HCT116 (cell line): ENCODE data around the gene UNC5C. TPM values are rescaled to one million over a fixed set of nuclear protein-coding genes. Genes with fewer than 3 reads are reported as not detected.

ENCODE experiments used
- ATAC-seq: fragments of 200-7000 bp; cut with Tn5 transposase; 2 replicates; pipeline ENCODE4 v1.9.1; 2020; ENCODE audit warnings: mild to moderate bottlenecking, moderate library complexity
- BruUV-seq: library from RNA; stranded (reverse); fragments of 400-500 nt; replicated peaks from 2 replicates; lab custom pipeline; 2021; lab: Mats Ljungman, UMichigan
- CTCF ChIA-PET: fragments of 300-600 bp; sonication (Branson Sonifier 250); formaldehyde crosslinking; loops from one replicate; lab custom pipeline; 2021; ENCODE audit warnings: antibody characterized with exemption; lab: Charles Lee
- POLR2A ChIA-PET: fragments of 300-600, 350-600 bp; sonication (Branson Sonifier 250); formaldehyde crosslinking; loops from one replicate; lab custom pipeline; 2021; ENCODE audit warnings: antibody characterized with exemption; lab: Charles Lee
- RAD21 ChIA-PET, 2 experiments: fragments of 300-600 bp; sonication (Branson Sonifier 250); formaldehyde crosslinking; loops; one replicate each; lab custom pipeline; 2023; ENCODE audit warnings: low total read pairs in 2 of 2; ENCODE audit not compliant: uncharacterized antibody in 2 of 2, unreplicated experiment in 2 of 2, low non-redundant PET in 1 of 2; lab: Charles Lee
- DNase-seq: peaks from one replicate; pipeline ENCODE4 v3.0.0-alpha.2; 2010; ENCODE audit warnings: low read depth, low spot score
- H2AFZ ChIP-seq: fragments of 200-600 bp; shearing (Covaris generic), sonication (generic); 2 replicates; pipeline ENCODE4 v1.6.1; 2017; ENCODE audit warnings: low read depth, mixed run types, mixed read lengths, antibody characterized with exemption, low read length; ENCODE audit not compliant: poor library complexity, severe bottlenecking
- H3K27ac ChIP-seq: 2 replicates; pipeline ENCODE4 v1.5.1; 2012; ENCODE audit warnings: low read depth, low read length
- H3K27me3 ChIP-seq: fragments of 200-600 bp; sonication (generic); 2 replicates; pipeline ENCODE4 v1.6.1; 2016; ENCODE audit warnings: mixed run types, low read length, mixed read lengths; ENCODE audit not compliant: insufficient read depth
- H3K36me3 ChIP-seq, 2 experiments: fragments of 200-500 bp in 1 of 2; fragments of 200-600 bp in 1 of 2; sonication (Bioruptor generic) in 1 of 2; sonication (generic) in 1 of 2; 2 replicates each; pipeline versions ENCODE4 v1.5.1 to v1.6.1; 2014 to 2016; ENCODE audit warnings: low read length in 2 of 2, inconsistent platforms in 1 of 2, mixed read lengths in 1 of 2, mixed run types in 1 of 2; ENCODE audit not compliant: insufficient read depth in 2 of 2, control insufficient read depth in 1 of 2
- H3K4me1 ChIP-seq, 2 experiments: fragments of 200-600 bp in 1 of 2; sonication (generic) in 1 of 2; 2 replicates each; pipeline versions ENCODE4 v1.5.1 to v1.6.1; 2012 to 2017; ENCODE audit warnings: low read length in 2 of 2, inconsistent platforms in 1 of 2, mild to moderate bottlenecking in 1 of 2, mixed read lengths in 1 of 2, mixed run types in 1 of 2, moderate library complexity in 1 of 2; ENCODE audit not compliant: insufficient read depth in 2 of 2, control insufficient read depth in 1 of 2
- H3K4me2 ChIP-seq: fragments of 200-600 bp; sonication (generic); 2 replicates; pipeline ENCODE4 v1.6.1; 2017; ENCODE audit warnings: mixed run types, low read length, mixed read lengths
- H3K4me3 ChIP-seq, 2 experiments: fragments of 200-600 bp in 1 of 2; sonication (generic) in 1 of 2; replicated peaks in 1 of 2; 2 replicates each; pipeline ENCODE4 v1.5.1; 2011 to 2016; ENCODE audit warnings: low read length in 2 of 2, control low read depth in 1 of 2, low read depth in 1 of 2, mild to moderate bottlenecking in 1 of 2, mixed read lengths in 1 of 2, mixed run types in 1 of 2
- H3K79me2 ChIP-seq: fragments of 200-600 bp; sonication (generic); 2 replicates; pipeline ENCODE4 v1.6.1; 2017; ENCODE audit warnings: mild to moderate bottlenecking, mixed run types, low read length, moderate library complexity, mixed read lengths; ENCODE audit not compliant: insufficient read depth
- H3K9ac ChIP-seq: fragments of 200-600 bp; sonication (generic); 2 replicates; pipeline ENCODE4 v1.6.1; 2016; ENCODE audit warnings: low read length, mixed read lengths
- H3K9me2 ChIP-seq: fragments of 200-600 bp; sonication (generic), shearing (Covaris generic); 2 replicates; pipeline ENCODE4 v1.6.1; 2017; ENCODE audit warnings: mixed run types, mild to moderate bottlenecking, moderate library complexity; ENCODE audit not compliant: insufficient read depth
- H3K9me3 ChIP-seq, 2 experiments: fragments of 200-500 bp in 1 of 2; fragments of 200-600 bp in 1 of 2; sonication (Bioruptor generic) in 1 of 2; sonication (generic) in 1 of 2; 2 replicates each; pipeline ENCODE4 v1.6.1; 2014 to 2017; ENCODE audit warnings: low read length in 2 of 2, mixed read lengths in 2 of 2, inconsistent platforms in 1 of 2, low read depth in 1 of 2, mild to moderate bottlenecking in 1 of 2, mixed run types in 1 of 2, moderate library complexity in 1 of 2; ENCODE audit not compliant: control insufficient read depth in 1 of 2, insufficient read depth in 1 of 2
- H4K20me1 ChIP-seq: fragments of 200-600 bp; sonication (generic), shearing (Covaris generic); 2 replicates; pipeline ENCODE4 v1.6.1; 2017; ENCODE audit warnings: mixed run types, mild to moderate bottlenecking, moderate library complexity; ENCODE audit not compliant: insufficient read depth
- CBX3 ChIP-seq: IDR thresholded peaks from 2 replicates; pipeline ENCODE4 v1.6.1; 2012; ENCODE audit warnings: low read depth
- CEBPB ChIP-seq: IDR thresholded peaks from 2 replicates; pipeline ENCODE4 v1.6.1; 2012; ENCODE audit warnings: low read depth
- EGR1 ChIP-seq: IDR thresholded peaks from 2 replicates; pipeline ENCODE4 v1.6.1; 2012; ENCODE audit warnings: low read depth
- ELF1 ChIP-seq: IDR thresholded peaks from 2 replicates; pipeline ENCODE4 v1.6.1; 2012; ENCODE audit warnings: low read depth, borderline replicate concordance
- EZH2 ChIP-seq: fragments of 200-600 bp; sonication (generic); IDR thresholded peaks from 2 replicates; pipeline ENCODE4 v1.6.1; 2017; ENCODE audit warnings: antibody characterized with exemption, mixed run types
- FOSL1 ChIP-seq: IDR thresholded peaks from 2 replicates; pipeline ENCODE4 v1.6.1; 2012; ENCODE audit warnings: low read depth
- JUND ChIP-seq: IDR thresholded peaks from 2 replicates; pipeline ENCODE4 v1.6.1; 2012
- POLR2A ChIP-seq: IDR thresholded peaks from 2 replicates; pipeline ENCODE4 v1.7.0; 2011; ENCODE audit warnings: borderline replicate concordance; ENCODE audit not compliant: insufficient read depth, insufficient read length; ENCODE audit errors: extremely low read depth
- RAD21 ChIP-seq: IDR thresholded peaks from 2 replicates; pipeline ENCODE4 v1.6.1; 2012; ENCODE audit warnings: low read depth, mild to moderate bottlenecking
- SIN3A ChIP-seq: IDR thresholded peaks from 2 replicates; pipeline ENCODE4 v1.6.1; 2012; ENCODE audit warnings: low read depth
- TCF7L2 ChIP-seq: IDR thresholded peaks from 2 replicates; pipeline ENCODE4 v1.7.0; 2011; ENCODE audit warnings: borderline replicate concordance, inconsistent platforms; ENCODE audit not compliant: insufficient read depth, insufficient read length; ENCODE audit errors: extremely low read depth
- YY1 ChIP-seq: IDR thresholded peaks from 2 replicates; pipeline ENCODE4 v1.6.1; 2011; ENCODE audit warnings: low read length, low read depth, moderate library complexity, mild to moderate bottlenecking; ENCODE audit not compliant: insufficient replicate concordance; ENCODE audit errors: extremely low read depth
- ZFX ChIP-seq: fragments of 450-650 bp; IDR thresholded peaks from 2 replicates; pipeline ENCODE4 v1.6.1; 2017
- ZNF274 ChIP-seq: fragments of 200-500 bp; sonication (Bioruptor generic); IDR thresholded peaks from 2 replicates; pipeline ENCODE4 v1.6.1; 2014; ENCODE audit warnings: mild to moderate bottlenecking, low read depth, low read length, inconsistent platforms
- intact Hi-C: fragments of 100-400 bp; cut with micrococcal nuclease; formaldehyde crosslinking; loops from 2 replicates; pipeline ENCODE4 v1.10.0; 2022
- total RNA-seq: library from RNA; stranded (reverse); gene quantifications from one replicate; pipeline ENCODE4 v1.2.1, GENCODE V29; 2021; ENCODE audit not compliant: unreplicated experiment
- TF ChIP-seq, protein P1 (sequence below): IDR thresholded peaks from 2 replicates; pipeline ENCODE4 v1.6.1; 2012
- TF ChIP-seq, protein P2 (sequence below): IDR thresholded peaks from 2 replicates; pipeline ENCODE4 v1.6.1; 2012
- TF ChIP-seq, protein P3 (sequence below): IDR thresholded peaks from 2 replicates; pipeline ENCODE4 v1.6.1; 2012; ENCODE audit warnings: low read depth
- TF ChIP-seq, protein P4 (sequence below), 3 experiments: fragments of 200-600 bp in 1 of 3; sonication (generic) in 1 of 3; IDR thresholded peaks in 2 of 3; conservative IDR thresholded peaks in 1 of 3; 2 replicates each; pipeline ENCODE4 v1.5.1; 2012 to 2017; ENCODE audit warnings: low read depth in 2 of 3, low read length in 2 of 3, antibody characterized with exemption in 1 of 3, borderline replicate concordance in 1 of 3, control low read depth in 1 of 3, mild to moderate bottlenecking in 1 of 3, mixed read lengths in 1 of 3, mixed run types in 1 of 3, moderate library complexity in 1 of 3; ENCODE audit not compliant: insufficient read depth in 1 of 3
- TF ChIP-seq, protein P5 (sequence below): IDR thresholded peaks from 2 replicates; pipeline ENCODE4 v1.6.1; 2011; ENCODE audit warnings: mild to moderate bottlenecking, low read length, moderate library complexity; ENCODE audit not compliant: insufficient replicate concordance; ENCODE audit errors: extremely low read depth

The UNC5C gene
- total RNA-seq, 1 experiment from 2014 or later: not detected

DNA sequence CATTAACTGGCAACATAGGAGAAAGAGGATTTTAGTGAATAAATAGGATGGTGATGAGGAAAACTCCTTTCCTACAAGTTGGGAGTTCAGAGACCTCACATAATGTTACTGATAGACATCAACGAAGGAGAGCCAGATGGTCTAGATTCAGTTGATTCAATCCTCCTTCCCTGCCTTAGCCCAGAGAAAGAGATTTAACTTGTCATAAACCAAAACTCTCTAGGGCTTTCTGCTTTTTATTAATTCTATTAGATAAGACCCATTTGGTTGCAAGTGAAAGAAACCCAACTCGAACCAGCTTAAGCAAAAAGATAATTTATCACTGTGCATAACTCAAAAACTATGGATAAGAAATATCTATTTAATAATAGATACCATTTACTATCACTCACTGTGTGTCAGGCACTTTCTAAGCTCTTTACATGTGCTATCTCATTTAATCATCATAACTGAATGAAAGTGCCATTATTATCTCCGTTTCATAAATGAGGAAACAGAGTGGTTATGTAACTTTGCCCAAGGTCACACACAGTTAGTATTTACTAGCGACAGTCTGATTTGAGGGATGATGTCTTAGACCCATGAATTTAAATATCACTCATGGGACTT lies 4.3 kb upstream of the UNC5C start:
- ChIA-PET RAD21 (no interaction called here), POLR2A (no interaction called here), CTCF (no interaction called here)
- Histone ChIP-seq H3K9me3 (no peaks in the 10 kb centered on the region), H3K4me1 (no peaks in the 10 kb centered on the region), H3K36me3 (no peaks in the 10 kb centered on the region), H4K20me1 (no peaks in the 10 kb centered on the region), H3K4me3 (no peak overlapping the region), H3K27me3 (no peaks in the 10 kb centered on the region), H3K4me2 (no peak overlapping the region), H3K27ac (no peak overlapping the region), H3K9me2 (no peaks in the 10 kb centered on the region), H3K79me2 (no peaks in the 10 kb centered on the region), H3K9ac (no peak overlapping the region), H2AFZ (no peak overlapping the region)
- DNase-seq (no peak), ATAC-seq (no peak)
- TF ChIP-seq, protein P1, sequence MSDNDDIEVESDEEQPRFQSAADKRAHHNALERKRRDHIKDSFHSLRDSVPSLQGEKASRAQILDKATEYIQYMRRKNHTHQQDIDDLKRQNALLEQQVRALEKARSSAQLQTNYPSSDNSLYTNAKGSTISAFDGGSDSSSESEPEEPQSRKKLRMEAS: no peak
- TF ChIP-seq, protein P2, sequence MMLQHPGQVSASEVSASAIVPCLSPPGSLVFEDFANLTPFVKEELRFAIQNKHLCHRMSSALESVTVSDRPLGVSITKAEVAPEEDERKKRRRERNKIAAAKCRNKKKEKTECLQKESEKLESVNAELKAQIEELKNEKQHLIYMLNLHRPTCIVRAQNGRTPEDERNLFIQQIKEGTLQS: no peak
- TF ChIP-seq JUND (no peak), EGR1 (no peak), EZH2 (no peak), FOSL1 (no peak), RAD21 (no peak), TCF7L2 (no peak), CEBPB (no peak), ZNF274 (no peak), YY1 (no peak), ZFX (no peak), SIN3A (no peak), ELF1 (no peak), CBX3 (no peak), POLR2A (no peak)
- TF ChIP-seq, protein P3, sequence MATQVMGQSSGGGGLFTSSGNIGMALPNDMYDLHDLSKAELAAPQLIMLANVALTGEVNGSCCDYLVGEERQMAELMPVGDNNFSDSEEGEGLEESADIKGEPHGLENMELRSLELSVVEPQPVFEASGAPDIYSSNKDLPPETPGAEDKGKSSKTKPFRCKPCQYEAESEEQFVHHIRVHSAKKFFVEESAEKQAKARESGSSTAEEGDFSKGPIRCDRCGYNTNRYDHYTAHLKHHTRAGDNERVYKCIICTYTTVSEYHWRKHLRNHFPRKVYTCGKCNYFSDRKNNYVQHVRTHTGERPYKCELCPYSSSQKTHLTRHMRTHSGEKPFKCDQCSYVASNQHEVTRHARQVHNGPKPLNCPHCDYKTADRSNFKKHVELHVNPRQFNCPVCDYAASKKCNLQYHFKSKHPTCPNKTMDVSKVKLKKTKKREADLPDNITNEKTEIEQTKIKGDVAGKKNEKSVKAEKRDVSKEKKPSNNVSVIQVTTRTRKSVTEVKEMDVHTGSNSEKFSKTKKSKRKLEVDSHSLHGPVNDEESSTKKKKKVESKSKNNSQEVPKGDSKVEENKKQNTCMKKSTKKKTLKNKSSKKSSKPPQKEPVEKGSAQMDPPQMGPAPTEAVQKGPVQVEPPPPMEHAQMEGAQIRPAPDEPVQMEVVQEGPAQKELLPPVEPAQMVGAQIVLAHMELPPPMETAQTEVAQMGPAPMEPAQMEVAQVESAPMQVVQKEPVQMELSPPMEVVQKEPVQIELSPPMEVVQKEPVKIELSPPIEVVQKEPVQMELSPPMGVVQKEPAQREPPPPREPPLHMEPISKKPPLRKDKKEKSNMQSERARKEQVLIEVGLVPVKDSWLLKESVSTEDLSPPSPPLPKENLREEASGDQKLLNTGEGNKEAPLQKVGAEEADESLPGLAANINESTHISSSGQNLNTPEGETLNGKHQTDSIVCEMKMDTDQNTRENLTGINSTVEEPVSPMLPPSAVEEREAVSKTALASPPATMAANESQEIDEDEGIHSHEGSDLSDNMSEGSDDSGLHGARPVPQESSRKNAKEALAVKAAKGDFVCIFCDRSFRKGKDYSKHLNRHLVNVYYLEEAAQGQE: no peak
- TF ChIP-seq, protein P4, sequence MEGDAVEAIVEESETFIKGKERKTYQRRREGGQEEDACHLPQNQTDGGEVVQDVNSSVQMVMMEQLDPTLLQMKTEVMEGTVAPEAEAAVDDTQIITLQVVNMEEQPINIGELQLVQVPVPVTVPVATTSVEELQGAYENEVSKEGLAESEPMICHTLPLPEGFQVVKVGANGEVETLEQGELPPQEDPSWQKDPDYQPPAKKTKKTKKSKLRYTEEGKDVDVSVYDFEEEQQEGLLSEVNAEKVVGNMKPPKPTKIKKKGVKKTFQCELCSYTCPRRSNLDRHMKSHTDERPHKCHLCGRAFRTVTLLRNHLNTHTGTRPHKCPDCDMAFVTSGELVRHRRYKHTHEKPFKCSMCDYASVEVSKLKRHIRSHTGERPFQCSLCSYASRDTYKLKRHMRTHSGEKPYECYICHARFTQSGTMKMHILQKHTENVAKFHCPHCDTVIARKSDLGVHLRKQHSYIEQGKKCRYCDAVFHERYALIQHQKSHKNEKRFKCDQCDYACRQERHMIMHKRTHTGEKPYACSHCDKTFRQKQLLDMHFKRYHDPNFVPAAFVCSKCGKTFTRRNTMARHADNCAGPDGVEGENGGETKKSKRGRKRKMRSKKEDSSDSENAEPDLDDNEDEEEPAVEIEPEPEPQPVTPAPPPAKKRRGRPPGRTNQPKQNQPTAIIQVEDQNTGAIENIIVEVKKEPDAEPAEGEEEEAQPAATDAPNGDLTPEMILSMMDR (IDR thresholded peaks at IDR 0.05 in 2 of 3, conservative IDR thresholded peaks at IDR 0.05 in 1 of 3; ENCODE audit: borderline replicate concordance in 1 of 3, insufficient read depth in 1 of 3, low read depth in 2 of 3, low read length in 2 of 3): no peak
- TF ChIP-seq, protein P5, sequence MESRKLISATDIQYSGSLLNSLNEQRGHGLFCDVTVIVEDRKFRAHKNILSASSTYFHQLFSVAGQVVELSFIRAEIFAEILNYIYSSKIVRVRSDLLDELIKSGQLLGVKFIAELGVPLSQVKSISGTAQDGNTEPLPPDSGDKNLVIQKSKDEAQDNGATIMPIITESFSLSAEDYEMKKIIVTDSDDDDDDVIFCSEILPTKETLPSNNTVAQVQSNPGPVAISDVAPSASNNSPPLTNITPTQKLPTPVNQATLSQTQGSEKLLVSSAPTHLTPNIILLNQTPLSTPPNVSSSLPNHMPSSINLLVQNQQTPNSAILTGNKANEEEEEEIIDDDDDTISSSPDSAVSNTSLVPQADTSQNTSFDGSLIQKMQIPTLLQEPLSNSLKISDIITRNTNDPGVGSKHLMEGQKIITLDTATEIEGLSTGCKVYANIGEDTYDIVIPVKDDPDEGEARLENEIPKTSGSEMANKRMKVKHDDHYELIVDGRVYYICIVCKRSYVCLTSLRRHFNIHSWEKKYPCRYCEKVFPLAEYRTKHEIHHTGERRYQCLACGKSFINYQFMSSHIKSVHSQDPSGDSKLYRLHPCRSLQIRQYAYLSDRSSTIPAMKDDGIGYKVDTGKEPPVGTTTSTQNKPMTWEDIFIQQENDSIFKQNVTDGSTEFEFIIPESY: no peak
- intact Hi-C loops: no loop called here
- BruUV-seq: no TSS peak
